ENCODE measurements around the gene RNF151. TPM values are rescaled to one million over a fixed set of nuclear protein-coding genes. Genes with fewer than 3 reads are reported as not detected.
"Not testable (repeated sequence)": the region's sequence is repeated elsewhere in the genome, so short reads cannot be mapped to it uniquely, and the experiment has no call there.

RNF151 gene, protein sequence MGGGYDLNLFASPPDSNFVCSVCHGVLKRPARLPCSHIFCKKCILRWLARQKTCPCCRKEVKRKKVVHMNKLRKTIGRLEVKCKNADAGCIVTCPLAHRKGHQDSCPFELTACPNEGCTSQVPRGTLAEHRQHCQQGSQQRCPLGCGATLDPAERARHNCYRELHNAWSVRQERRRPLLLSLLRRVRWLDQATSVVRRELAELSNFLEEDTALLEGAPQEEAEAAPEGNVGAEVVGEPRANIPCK
- not detected for total RNA-seq

DNA sequence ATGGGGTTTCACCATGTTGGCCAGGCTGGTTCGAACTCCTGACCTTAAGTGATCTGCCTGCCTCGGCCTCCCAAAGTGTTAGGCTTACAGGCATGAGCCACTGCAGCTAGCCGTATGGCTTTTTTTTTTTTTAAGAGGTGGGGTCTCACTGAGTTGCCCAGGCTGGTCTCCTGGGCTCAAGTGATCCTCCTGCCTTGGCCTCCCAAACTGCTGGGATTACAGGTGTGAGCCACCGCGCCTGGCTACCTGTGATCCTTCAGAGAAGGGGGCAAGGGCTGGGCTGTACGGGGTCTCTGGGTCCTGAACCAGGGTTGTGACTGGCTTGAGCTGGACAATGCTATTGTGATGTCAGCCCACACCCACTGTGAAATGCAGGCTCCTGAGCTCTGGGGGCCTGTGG lies at the start of gene RNF151:
Gene RNF151, plus strand, starts transcription at position 397 of the 400 bp plus-strand sequence. CDS start 26 bp downstream, outside the sequence.
- H3K4me3 Mint-ChIP-seq = peak within 1 kb of the TSS; percentile 81
- H3K9me3 Mint-ChIP-seq = no peaks in the 10 kb centered on the region
- peaks cover 40% of the 10 kb centered on the region for H3K4me1 Mint-ChIP-seq
- peak within 1 kb of the TSS; percentile 96 for H3K27ac Mint-ChIP-seq
- ChIA-PET POLR2A (no interaction called here), CTCF (interaction anchor here (1.1 kb wide), 1 partner anchor 38 kb away, joined by 4 read pairs; no protein-coding TSS in a partner anchor)
- DNase-seq = no peak
- H3K36me3 Mint-ChIP-seq (ENCODE audit: low read depth) = peaks cover 34% of the 10 kb centered on the region
- no peaks in the 10 kb centered on the region for H3K27me3 Mint-ChIP-seq

DNA sequence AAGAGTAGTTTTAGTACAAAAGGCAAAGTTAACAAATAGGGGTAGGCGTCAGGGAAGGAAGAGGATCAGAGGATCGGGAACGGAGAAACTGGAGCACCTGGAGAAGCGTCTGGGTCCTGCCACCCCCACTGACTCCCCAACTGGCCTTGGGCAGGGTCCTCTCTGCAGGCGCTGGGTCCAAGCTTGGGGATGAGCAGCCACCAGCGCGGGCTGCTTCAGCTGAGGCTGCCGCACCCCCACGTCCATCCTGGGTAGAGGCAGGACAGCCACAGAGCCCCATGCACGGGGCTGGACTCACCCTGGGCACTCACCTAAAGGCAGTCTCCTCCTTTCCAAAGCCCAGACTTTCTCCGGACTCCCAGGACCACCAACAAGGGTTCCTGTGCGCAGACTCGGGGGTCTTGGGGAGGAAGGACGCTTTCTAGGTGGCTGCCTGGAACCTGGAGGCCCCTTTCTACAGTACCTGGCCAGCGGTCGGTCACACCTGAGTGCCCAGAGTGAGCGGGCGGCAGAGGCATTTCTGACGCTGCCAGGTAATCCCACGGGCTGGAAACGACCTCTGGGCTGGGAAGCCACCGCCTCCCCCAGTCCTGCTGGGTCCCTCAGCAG lies 49.5 kb upstream of the RNF151 start:
- Mint-ChIP-seq H3K9me3 (no peaks in the 10 kb centered on the region), H3K4me1 (no peaks in the 10 kb centered on the region), H3K27me3 (peaks cover 50% of the 10 kb centered on the region), H3K36me3 (ENCODE audit: low read depth) (no peaks in the 10 kb centered on the region), H3K27ac (no peak overlapping the region), H3K4me3 (no peak overlapping the region)
- ChIA-PET POLR2A (no interaction called here), CTCF (interaction anchor here (1.0 kb wide), 1 partner anchor 13 kb away, joined by 3 read pairs; no protein-coding TSS in a partner anchor)
- no peak for DNase-seq

DNA sequence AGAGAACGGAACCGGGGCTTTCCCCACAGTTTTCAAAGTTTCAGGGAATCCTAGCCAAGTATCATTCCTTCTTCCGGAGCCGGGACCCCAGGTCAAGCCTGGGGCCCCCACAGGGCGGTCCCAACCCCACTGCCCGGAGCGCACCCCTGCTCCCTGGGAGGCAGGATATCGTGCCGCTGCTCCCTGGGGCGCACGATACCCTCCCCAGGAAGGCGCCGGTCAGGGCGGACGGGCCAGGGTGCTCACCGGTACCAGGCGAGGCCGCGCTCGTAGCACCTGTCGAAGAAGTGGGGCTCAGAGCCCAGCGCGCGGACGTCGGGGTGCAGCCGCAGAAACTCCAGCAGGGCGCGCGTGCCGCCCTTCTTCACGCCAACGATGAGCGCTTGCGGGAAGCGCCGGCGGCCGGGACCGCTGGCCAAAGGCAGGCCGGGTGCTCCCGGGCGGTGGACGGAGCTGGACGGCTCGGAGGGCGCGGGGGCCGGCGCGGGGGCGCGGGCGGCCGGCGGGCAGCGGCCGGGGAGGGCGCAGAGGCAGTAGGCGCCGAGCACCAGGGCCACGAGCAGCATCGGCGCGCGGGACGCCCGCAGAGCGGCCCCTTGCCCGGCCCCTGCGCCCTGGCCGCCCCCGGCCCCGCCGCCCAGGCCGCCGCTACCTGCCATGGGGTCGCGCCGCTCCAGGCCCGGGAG lies 48.8 kb upstream of the RNF151 start:
- Mint-ChIP-seq H3K9me3 (no peaks in the 10 kb centered on the region), H3K36me3 (ENCODE audit: low read depth) (no peaks in the 10 kb centered on the region), H3K4me1 (no peaks in the 10 kb centered on the region), H3K27me3 (peaks cover 56% of the 10 kb centered on the region), H3K27ac (no peak overlapping the region), H3K4me3 (no peak overlapping the region)
- no peak for DNase-seq
- POLR2A ChIA-PET = no interaction called here
- CTCF ChIA-PET = interaction anchor here (1.0 kb wide), 1 partner anchor 14 kb away, joined by 3 read pairs; no protein-coding TSS in a partner anchor

DNA sequence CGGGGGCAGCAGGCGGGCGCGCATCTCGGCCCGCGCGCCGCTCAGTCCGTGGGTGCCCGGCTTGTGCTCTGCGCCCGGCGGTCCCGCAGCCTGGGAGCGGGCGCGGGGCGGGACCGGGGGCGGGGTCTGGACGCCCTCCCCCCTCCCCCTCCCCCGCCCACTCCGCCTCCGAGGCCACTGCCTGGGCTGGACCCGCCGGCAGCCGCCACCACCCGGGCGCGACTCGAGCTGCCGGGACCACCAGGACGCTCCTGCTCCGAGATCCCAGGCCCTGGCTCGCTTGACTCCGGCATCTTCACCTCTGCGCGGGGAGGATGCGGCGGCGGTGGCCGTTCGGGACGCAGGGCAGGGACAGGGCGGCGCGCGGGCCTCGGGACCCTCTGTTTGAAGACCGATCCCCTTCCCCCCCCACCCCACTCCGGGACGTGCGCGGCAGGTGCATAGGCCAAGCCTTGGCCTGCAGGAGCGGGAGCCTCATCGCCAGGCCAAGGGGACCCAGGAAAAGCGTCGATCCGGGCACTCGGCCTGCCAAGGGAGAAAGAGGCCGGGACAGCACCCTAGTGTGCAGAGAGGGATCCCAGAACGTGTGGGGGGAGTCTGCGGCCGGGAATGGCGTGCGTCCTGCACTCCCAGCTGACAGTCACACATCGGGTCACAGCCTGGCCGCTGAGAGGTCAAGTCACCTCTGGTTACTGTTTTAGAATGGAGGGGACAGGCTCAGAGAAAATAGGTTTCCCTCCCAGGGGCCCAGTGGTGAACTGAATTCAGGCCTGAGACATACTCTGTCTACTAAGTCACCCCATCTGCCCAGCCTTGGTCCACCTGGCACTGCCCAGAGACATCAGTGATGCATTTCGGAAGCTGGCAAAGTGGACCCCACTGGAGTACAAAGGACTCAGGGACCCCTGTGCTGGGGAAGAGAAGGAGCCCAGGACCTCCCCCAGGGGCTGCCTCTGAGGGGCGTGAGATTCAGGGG lies 48.0 kb upstream of the RNF151 start, which contains the start of gene HS3ST6:
Gene HS3ST6, minus strand, starts transcription at position 65 of the 976 bp plus-strand sequence. CDS start 92 bp downstream, outside the sequence.
- ChIA-PET CTCF (no interaction called here), POLR2A (no interaction called here)
- no peak within 1 kb of the TSS for H3K27ac Mint-ChIP-seq
- H3K4me1 Mint-ChIP-seq = no peaks in the 10 kb centered on the region
- no peak for DNase-seq
- H3K9me3 Mint-ChIP-seq = no peaks in the 10 kb centered on the region
- no peak within 1 kb of the TSS for H3K4me3 Mint-ChIP-seq
- H3K27me3 Mint-ChIP-seq = peaks cover 64% of the 10 kb centered on the region
- H3K36me3 Mint-ChIP-seq (ENCODE audit: low read depth) = no peaks in the 10 kb centered on the region

DNA sequence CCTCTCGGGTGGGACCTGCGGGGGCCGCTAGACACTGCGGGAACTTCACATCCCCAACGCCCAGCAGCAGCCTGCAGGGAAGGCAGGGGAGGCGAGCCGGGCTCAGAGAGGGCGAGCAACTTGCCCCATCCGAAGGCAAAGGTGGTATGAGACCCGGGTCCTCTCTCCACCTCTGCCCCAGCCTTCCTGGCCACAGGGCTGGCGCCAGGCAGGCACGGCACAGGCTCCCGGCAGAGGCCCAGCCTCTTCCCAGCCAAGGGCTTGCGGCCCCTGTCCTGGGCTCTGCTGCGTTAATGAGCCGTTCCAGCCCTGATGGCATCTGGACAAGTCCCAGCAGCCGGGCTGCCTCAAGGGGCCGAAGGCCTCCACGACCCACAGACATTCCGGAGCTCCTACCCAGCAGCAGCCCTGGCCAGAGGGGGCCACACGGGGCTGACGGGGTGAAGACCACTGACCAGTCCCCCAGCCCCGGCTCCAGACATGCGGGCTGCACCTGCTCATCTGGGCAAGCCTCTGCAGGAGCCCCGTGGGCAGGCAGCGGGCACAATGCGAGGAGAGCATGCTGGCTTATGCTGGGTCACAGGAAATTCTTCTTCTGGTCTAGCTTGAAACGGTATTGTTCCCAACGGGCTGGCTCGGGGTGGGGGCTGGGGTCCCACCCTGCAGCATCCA lies 47.2 kb upstream of the RNF151 start:
- no peaks in the 10 kb centered on the region for H3K36me3 Mint-ChIP-seq (ENCODE audit: low read depth)
- POLR2A ChIA-PET = no interaction called here
- H3K27me3 Mint-ChIP-seq = peaks cover 72% of the 10 kb centered on the region
- DNase-seq = no peak
- CTCF ChIA-PET = interaction anchor here (1.5 kb wide), 1 partner anchor 10 kb away, joined by 5 read pairs; no protein-coding TSS in a partner anchor
- H3K4me3 Mint-ChIP-seq = no peak overlapping the region
- no peaks in the 10 kb centered on the region for H3K9me3 Mint-ChIP-seq
- no peak overlapping the region for H3K27ac Mint-ChIP-seq
- no peaks in the 10 kb centered on the region for H3K4me1 Mint-ChIP-seq

DNA sequence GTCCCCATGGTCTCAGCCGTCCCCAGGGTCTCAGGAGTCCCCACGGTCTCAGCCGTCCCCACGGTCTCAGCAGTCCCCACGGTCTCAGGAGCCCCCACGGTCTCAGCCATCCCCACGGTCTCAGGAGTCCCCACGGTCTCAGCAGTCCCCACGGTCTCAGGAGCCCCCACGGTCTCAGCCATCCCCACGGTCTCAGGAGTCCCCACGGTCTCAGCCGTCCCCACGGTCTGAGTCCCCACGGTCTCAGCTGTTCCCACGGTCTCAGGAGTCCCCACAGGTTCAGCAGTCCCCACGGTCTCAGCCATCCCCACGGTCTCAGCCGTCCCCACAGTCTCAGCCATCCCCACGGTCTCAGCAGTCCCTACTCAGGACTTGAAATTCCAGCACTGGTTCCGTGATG lies 46.5 kb upstream of the RNF151 start:
- CTCF ChIA-PET = interaction anchor here (1.5 kb wide), 1 partner anchor 9 kb away, joined by 5 read pairs; no protein-coding TSS in a partner anchor
- H3K4me3 Mint-ChIP-seq; H3K27ac Mint-ChIP-seq; H3K9me3 Mint-ChIP-seq; DNase-seq; H3K4me1 Mint-ChIP-seq; POLR2A ChIA-PET; H3K36me3 Mint-ChIP-seq (ENCODE audit: low read depth): not testable (repeated sequence)
- peaks cover 72% of the 10 kb centered on the region for H3K27me3 Mint-ChIP-seq

DNA sequence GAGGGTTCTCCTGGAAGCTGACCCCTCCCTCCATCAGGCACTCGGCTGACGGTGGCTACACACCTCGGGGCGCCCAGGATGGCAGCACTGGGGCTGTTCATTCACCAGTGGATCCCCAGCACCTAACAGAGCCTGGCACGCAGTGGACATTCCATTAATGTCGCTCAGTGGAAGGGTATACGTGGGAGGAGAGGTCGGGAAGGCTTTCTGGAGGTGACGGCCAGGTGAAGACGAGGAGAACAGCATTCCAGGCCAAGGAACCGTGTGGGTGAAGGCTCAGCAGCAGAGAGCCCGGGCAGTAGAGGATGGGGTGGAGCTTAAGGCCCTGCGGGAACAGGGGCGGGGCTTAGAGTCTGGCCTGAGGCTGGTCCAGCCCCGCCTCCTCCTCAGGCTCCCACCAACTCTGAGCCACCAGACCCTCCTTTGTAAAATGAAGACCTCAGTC lies 45.9 kb upstream of the RNF151 start:
- no peak for DNase-seq
- ChIA-PET CTCF (interaction anchor here (0.6 to 1.5 kb wide), 2 partner anchors 9 to 47 kb away, joined by 5 read pairs; no protein-coding TSS in a partner anchor), POLR2A (no interaction called here)
- Mint-ChIP-seq H3K27ac (no peak overlapping the region), H3K9me3 (no peaks in the 10 kb centered on the region), H3K4me1 (no peaks in the 10 kb centered on the region), H3K27me3 (peaks cover 66% of the 10 kb centered on the region), H3K4me3 (no peak overlapping the region), H3K36me3 (ENCODE audit: low read depth) (no peaks in the 10 kb centered on the region)

DNA sequence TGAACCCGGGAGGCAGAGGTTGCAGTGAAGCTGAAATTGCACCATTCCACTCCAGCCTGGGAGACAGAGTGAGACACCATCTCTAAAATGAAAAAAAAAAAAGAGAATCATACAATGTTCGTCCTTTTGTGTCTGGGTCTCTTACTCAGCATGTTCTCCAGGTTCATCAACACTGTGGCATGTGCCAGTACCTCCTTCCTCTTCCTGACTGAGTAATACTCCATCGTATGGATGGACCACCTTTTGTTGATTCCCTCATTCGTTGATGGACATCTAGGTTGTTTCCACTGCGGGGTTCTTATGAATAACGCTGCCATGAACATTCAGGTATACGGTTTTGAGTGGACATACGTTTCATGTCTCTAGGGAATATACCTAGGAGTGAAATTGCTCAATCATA lies 44.3 kb upstream of the RNF151 start:
- no peak for DNase-seq
- Mint-ChIP-seq H3K36me3 (ENCODE audit: low read depth) (no peaks in the 10 kb centered on the region), H3K27me3 (peaks cover 50% of the 10 kb centered on the region), H3K4me1 (no peaks in the 10 kb centered on the region), H3K27ac (no peak overlapping the region), H3K4me3 (no peak overlapping the region), H3K9me3 (no peaks in the 10 kb centered on the region)
- CTCF ChIA-PET = interaction anchor here (1.5 kb wide), 1 partner anchor 14 kb away, joined by 4 read pairs; no protein-coding TSS in a partner anchor
- POLR2A ChIA-PET = no interaction called here

DNA sequence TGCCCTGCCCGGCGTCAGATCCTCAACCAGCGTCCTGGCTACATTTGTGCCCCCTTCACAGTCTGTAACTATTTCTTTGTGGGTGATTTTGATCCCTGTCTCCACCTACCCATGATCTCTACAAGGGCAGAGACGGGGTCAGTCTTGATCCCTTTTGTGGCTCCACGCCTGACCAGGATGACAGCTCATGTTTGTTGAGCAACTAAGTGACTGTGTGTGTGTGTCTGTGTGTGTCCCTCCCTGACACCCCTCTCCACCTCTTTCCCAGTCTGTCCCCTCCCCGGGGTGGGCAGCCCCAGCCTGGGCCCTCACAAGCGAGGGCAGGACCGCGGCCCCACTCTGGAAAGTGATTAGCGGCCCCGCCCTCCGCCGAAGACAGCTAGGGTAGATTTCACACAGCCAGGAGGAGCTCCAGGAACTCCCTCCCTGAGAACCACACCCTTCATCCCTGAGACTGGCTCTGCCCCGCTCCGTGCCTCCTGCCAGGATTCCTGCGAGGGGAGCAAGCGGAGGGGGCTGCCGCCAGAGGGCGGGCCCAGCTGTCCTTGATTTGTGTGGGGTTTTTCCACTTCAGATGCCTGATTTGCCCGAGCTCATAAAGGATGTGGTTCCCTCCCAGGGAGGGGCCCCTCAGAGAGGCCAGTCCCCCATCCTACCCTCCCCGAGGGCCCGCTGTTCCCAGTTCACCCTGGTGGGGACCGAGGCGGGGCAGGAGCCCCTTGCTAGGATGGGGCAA lies 43.2 kb upstream of the RNF151 start:
- Mint-ChIP-seq H3K4me1 (peaks cover 2% of the 10 kb centered on the region), H3K27me3 (peaks cover 49% of the 10 kb centered on the region), H3K27ac (no peak overlapping the region), H3K4me3 (no peak overlapping the region), H3K36me3 (ENCODE audit: low read depth) (no peaks in the 10 kb centered on the region), H3K9me3 (no peaks in the 10 kb centered on the region)
- DNase-seq = no peak
- CTCF ChIA-PET = interaction anchor here (0.6 to 1.7 kb wide), 6 partner anchors 14 to 1357 kb away, joined by 3 to 4 read pairs (median 4); partner anchors contain the start of gene NHLRC4
- POLR2A ChIA-PET = no interaction called here

DNA sequence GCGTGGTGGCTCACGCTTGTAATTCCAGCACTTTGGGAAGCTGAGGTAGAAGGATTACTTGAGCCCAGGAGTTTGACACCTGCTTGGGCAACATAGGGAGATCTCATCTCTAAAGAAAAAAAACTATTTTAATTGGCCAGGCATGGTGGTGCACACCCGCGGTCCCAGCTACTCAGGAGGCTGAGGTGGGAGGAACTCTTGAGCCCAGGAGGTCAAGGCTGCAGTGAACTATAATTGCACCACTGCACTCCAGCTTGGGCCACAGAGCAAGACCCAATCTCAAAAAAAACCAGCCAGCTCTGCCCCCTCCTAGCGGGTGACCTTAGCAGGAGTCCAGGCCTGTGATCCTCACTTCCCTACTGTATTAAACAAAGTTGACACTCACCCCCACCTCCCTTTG lies 42.6 kb upstream of the RNF151 start:
- CTCF ChIA-PET = interaction anchor here (0.6 to 1.7 kb wide), 2 partner anchors 29 to 1357 kb away, joined by 4 read pairs; partner anchors contain the start of gene NHLRC4
- Mint-ChIP-seq H3K27me3 (peaks cover 44% of the 10 kb centered on the region), H3K4me1 (peaks cover 3% of the 10 kb centered on the region), H3K27ac (no peak overlapping the region), H3K9me3 (no peaks in the 10 kb centered on the region), H3K4me3 (no peak overlapping the region), H3K36me3 (ENCODE audit: low read depth) (no peaks in the 10 kb centered on the region)
- POLR2A ChIA-PET = no interaction called here
- DNase-seq = no peak

DNA sequence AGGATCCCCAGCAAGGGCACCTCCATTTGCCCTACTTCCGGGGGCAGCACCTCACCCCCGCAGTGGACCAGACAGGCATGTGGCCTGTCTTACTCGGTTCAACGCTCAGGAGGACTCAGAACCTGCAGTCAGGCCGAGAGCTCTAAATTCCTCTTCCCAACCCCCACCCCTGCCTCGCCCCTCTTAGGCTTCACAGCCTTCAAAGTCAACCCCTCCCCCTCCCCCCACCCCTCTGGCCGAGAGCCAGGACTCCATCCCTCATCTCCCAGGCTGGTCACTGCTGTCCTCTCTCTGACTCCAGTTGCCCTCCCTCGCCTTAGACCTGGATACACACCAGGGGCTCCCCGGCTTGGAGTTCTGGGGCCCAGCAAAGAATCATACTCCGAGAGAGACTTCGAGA lies 40.4 kb upstream of the RNF151 start:
- CTCF ChIA-PET = no interaction called here
- no peaks in the 10 kb centered on the region for H3K36me3 Mint-ChIP-seq (ENCODE audit: low read depth)

More for the DNA sequence above, 40.4 kb upstream of the RNF151 start:
- Mint-ChIP-seq H3K27me3 (peaks cover 30% of the 10 kb centered on the region), H3K9me3 (no peaks in the 10 kb centered on the region), H3K4me3 (no peak overlapping the region), H3K27ac (no peak overlapping the region), H3K4me1 (peaks cover 4% of the 10 kb centered on the region)
- DNase-seq = no peak
- POLR2A ChIA-PET = no interaction called here

Measured in activated CD4-positive, alpha-beta T cell treated with anti-CD3 and anti-CD28 coated beads, Interleukin-2, amount 10 ng/mL, durations not matched to agents 7 days and 5 days (primary cell).